ENCODE results near the gene SF3A2. TPM values are rescaled to one million over a fixed set of nuclear protein-coding genes. Genes with fewer than 3 reads are reported as not detected.

Gene SF3A2
- total RNA-seq, 1 donor from 2014 or later, result 71.2 TPM

DNA sequence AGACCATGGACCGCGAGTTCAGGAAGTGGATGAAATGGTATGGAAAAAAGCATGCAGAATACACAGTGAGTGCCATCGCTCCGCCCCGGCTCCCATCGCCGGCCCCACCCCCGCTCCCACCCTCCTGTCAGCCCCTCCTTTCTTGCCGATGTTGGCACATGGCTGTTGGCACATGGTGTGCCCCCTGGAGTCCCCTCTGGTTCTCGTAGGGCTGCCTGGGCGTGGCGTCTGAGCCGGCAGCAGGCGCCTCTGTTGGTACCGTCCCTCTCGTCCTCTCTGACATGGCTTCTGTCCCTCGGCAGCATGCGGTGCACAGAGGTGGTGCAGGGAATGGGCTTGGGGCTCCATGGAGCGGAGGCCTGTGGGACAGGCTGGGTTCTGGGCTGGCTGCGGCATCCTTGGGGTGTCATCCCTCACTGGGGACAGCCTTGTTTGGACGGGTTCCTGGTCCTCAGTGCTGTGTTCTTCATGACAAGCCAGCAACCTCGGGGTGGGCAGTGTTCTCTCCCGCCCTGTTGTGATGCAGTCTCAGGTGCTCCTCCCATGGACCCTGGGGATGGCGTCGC is 42.0 kb upstream of the SF3A2 start:
- intact Hi-C loops (cut with DNase I), result no loop called here
- no peaks in the 10 kb centered on the region for H3K9me3 ChIP-seq
- no peak overlapping the region for H3K27ac ChIP-seq
- H3K4me1 ChIP-seq, result no peaks in the 10 kb centered on the region
- DNase-seq (ENCODE audit: extremely low spot score in 2 of 2), result no peak
- no peaks in the 10 kb centered on the region for H3K27me3 ChIP-seq
- TF ChIP-seq POLR2A (IDR thresholded peaks at IDR 0.05) (no peak), POLR2AphosphoS5 (IDR thresholded peaks at IDR 0.05; ENCODE audit: insufficient read depth in 1 of 2, low read depth in 1 of 2) (no peak)
- TF ChIP-seq, protein P1, sequence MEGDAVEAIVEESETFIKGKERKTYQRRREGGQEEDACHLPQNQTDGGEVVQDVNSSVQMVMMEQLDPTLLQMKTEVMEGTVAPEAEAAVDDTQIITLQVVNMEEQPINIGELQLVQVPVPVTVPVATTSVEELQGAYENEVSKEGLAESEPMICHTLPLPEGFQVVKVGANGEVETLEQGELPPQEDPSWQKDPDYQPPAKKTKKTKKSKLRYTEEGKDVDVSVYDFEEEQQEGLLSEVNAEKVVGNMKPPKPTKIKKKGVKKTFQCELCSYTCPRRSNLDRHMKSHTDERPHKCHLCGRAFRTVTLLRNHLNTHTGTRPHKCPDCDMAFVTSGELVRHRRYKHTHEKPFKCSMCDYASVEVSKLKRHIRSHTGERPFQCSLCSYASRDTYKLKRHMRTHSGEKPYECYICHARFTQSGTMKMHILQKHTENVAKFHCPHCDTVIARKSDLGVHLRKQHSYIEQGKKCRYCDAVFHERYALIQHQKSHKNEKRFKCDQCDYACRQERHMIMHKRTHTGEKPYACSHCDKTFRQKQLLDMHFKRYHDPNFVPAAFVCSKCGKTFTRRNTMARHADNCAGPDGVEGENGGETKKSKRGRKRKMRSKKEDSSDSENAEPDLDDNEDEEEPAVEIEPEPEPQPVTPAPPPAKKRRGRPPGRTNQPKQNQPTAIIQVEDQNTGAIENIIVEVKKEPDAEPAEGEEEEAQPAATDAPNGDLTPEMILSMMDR (IDR thresholded peaks at IDR 0.05), result no peak
- peaks cover 0 to 32% of the 10 kb centered on the region in 2 donors for H3K36me3 ChIP-seq
- H3K4me3 ChIP-seq, result no peak overlapping the region

DNA sequence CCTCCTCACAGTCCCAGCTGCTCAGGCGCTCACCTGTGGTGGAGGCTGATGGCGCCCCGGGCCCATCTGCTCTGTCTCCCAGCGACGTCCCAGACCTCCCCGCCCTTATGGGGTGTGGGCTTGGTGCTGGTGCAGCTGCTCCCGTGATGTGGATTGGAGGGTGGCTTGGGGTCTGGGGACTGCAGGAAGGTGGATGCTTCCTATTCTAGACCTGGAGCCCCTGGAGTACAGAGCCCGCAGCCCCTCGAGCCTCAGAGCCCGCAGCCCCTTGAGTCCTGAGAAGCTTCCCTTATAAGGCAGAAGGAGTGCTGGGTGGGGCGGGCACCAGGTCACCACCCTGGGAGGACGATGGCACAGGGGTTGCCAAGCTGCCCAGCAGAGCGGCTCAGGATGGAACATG is 41.3 kb upstream of the SF3A2 start:
- Histone ChIP-seq H3K27me3 (no peaks in the 10 kb centered on the region), H3K4me3 (no peak overlapping the region), H3K9me3 (no peaks in the 10 kb centered on the region), H3K27ac (no peak overlapping the region), H3K36me3 (peaks cover 0 to 37% of the 10 kb centered on the region in 2 donors), H3K4me1 (no peaks in the 10 kb centered on the region)
- DNase-seq (ENCODE audit: extremely low spot score in 2 of 2), result no peak
- no peak for TF ChIP-seq POLR2AphosphoS5 (IDR thresholded peaks at IDR 0.05; ENCODE audit: insufficient read depth in 1 of 2, low read depth in 1 of 2)
- no peak for TF ChIP-seq POLR2A (IDR thresholded peaks at IDR 0.05)
- TF ChIP-seq, protein P1 (IDR thresholded peaks at IDR 0.05), result no peak
- intact Hi-C loops (cut with DNase I), result no loop called here

DNA sequence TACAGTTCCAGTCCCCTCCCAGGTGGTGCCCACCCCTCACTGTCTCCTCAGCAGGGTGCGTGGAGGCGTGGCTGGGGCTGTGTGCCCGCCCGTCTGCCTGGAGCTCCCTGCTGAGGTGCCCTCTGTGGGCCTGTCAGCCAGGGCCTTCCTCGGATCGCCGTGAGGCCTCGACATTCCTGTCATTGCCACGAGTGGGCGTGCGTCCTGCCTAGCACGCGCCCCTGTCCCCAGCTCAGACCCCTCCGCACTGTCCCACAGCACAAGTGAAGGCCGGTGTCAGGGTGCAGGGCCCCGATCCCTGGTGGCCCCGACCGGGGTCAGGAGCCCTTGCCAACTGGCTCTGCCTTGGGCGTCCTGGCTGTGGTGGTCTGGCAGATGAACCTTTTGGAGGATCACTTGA is 40.7 kb upstream of the SF3A2 start:
- intact Hi-C loops (cut with DNase I), result no loop called here
- no peaks in the 10 kb centered on the region for H3K27me3 ChIP-seq
- H3K9me3 ChIP-seq, result no peaks in the 10 kb centered on the region
- DNase-seq (ENCODE audit: extremely low spot score in 2 of 2), result no peak
- H3K4me1 ChIP-seq, result no peaks in the 10 kb centered on the region
- H3K27ac ChIP-seq, result no peak overlapping the region
- no peak overlapping the region for H3K4me3 ChIP-seq
- peaks cover 0 to 37% of the 10 kb centered on the region in 2 donors for H3K36me3 ChIP-seq
- TF ChIP-seq, protein P1 (IDR thresholded peaks at IDR 0.05), result no peak
- TF ChIP-seq POLR2A (IDR thresholded peaks at IDR 0.05) (no peak), POLR2AphosphoS5 (IDR thresholded peaks at IDR 0.05; ENCODE audit: insufficient read depth in 1 of 2, low read depth in 1 of 2) (no peak)

DNA sequence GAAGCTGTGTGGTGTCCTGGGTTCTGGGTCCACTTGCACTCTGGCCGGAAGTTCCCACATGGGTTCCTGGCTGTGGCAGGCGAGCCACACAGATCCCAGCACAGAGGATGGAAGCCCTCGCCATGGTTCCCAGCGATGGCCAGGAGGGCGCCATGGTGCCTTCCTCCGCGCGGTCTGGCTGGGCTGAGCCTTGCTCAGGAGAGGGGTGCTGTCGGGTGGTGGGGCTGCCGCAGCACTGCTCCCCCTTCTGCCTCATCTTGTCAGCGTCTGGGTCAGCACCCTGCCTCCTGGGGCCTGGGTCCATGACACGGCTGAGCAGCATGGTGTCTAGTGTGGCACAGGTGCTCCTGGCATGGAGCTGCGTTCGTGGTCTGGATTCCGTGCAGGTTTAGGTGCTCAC is 39.4 kb upstream of the SF3A2 start:
- TF ChIP-seq, protein P1 (IDR thresholded peaks at IDR 0.05), result no peak
- TF ChIP-seq POLR2A (IDR thresholded peaks at IDR 0.05) (no peak), POLR2AphosphoS5 (IDR thresholded peaks at IDR 0.05; ENCODE audit: insufficient read depth in 1 of 2, low read depth in 1 of 2) (no peak)
- H3K4me1 ChIP-seq, result no peaks in the 10 kb centered on the region
- no peak for DNase-seq (ENCODE audit: extremely low spot score in 2 of 2)
- intact Hi-C loops (cut with DNase I), result no loop called here
- H3K27ac ChIP-seq, result no peak overlapping the region
- no peak overlapping the region for H3K4me3 ChIP-seq
- peaks cover 0 to 23% of the 10 kb centered on the region in 2 donors for H3K36me3 ChIP-seq
- H3K27me3 ChIP-seq, result no peaks in the 10 kb centered on the region
- no peaks in the 10 kb centered on the region for H3K9me3 ChIP-seq

DNA sequence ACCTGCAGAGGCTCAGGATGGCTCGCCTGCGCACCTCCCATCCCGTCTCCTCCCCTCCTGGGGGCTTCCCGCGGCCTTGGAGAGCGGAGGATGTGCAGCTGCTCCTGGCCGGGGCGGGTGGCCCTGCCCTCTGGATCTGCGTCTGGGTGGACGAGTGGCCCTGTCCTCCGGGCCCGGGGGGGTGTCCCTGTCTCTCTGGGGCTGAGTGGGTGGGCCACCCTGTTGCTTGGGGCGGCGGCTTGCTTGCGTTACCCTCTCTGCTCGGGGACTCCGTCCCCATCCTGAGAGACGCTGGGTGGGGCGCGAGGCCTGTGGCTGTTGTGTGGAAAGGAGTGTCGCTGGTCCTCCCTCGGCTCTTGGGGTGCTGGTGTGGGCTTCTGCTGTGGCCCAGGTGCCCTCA is 38.3 kb upstream of the SF3A2 start:
- no peak overlapping the region for H3K4me3 ChIP-seq
- no peaks in the 10 kb centered on the region for H3K9me3 ChIP-seq
- H3K27ac ChIP-seq, result no peak overlapping the region
- H3K36me3 ChIP-seq, result peaks cover 0 to 23% of the 10 kb centered on the region in 2 donors
- H3K4me1 ChIP-seq, result no peaks in the 10 kb centered on the region
- DNase-seq (ENCODE audit: extremely low spot score in 2 of 2), result no peak
- no peak for TF ChIP-seq POLR2A (IDR thresholded peaks at IDR 0.05)
- no peak for TF ChIP-seq POLR2AphosphoS5 (IDR thresholded peaks at IDR 0.05; ENCODE audit: insufficient read depth in 1 of 2, low read depth in 1 of 2)
- TF ChIP-seq, protein P1 (IDR thresholded peaks at IDR 0.05), result no peak
- intact Hi-C loops (cut with DNase I), result no loop called here
- H3K27me3 ChIP-seq, result no peaks in the 10 kb centered on the region

Measured in vagina (tissue), 2 donors.